HCT116 (cell line): Measurements from ENCODE around the gene PIK3IP1. TPM values are rescaled to one million over a fixed set of nuclear protein-coding genes. Genes with fewer than 3 reads are reported as not detected.
A peak's percentile ranks its signal among the peaks of the same experiment; 100 is the strongest.

Source experiments
- ATAC-seq: fragments of 200-7000 bp; cut with Tn5 transposase; 2 replicates; pipeline ENCODE4 v1.9.1; 2020; ENCODE audit warnings: mild to moderate bottlenecking, moderate library complexity
- BruUV-seq: library from RNA; stranded (reverse); fragments of 400-500 nt; replicated peaks from 2 replicates; lab custom pipeline; 2021; lab: Mats Ljungman, UMichigan
- CTCF ChIA-PET: fragments of 300-600 bp; sonication (Branson Sonifier 250); formaldehyde crosslinking; loops from one replicate; lab custom pipeline; 2021; ENCODE audit warnings: antibody characterized with exemption; lab: Charles Lee
- POLR2A ChIA-PET: fragments of 300-600, 350-600 bp; sonication (Branson Sonifier 250); formaldehyde crosslinking; loops from one replicate; lab custom pipeline; 2021; ENCODE audit warnings: antibody characterized with exemption; lab: Charles Lee
- RAD21 ChIA-PET, 2 experiments: fragments of 300-600 bp; sonication (Branson Sonifier 250); formaldehyde crosslinking; loops; one replicate each; lab custom pipeline; 2023; ENCODE audit warnings: low total read pairs in 2 of 2; ENCODE audit not compliant: uncharacterized antibody in 2 of 2, unreplicated experiment in 2 of 2, low non-redundant PET in 1 of 2; lab: Charles Lee
- DNase-seq: peaks from one replicate; pipeline ENCODE4 v3.0.0-alpha.2; 2010; ENCODE audit warnings: low read depth, low spot score
- H2AFZ ChIP-seq: fragments of 200-600 bp; shearing (Covaris generic), sonication (generic); 2 replicates; pipeline ENCODE4 v1.6.1; 2017; ENCODE audit warnings: low read depth, mixed run types, mixed read lengths, antibody characterized with exemption, low read length; ENCODE audit not compliant: poor library complexity, severe bottlenecking
- H3K27ac ChIP-seq: 2 replicates; pipeline ENCODE4 v1.5.1; 2012; ENCODE audit warnings: low read depth, low read length
- H3K27me3 ChIP-seq: fragments of 200-600 bp; sonication (generic); 2 replicates; pipeline ENCODE4 v1.6.1; 2016; ENCODE audit warnings: mixed run types, low read length, mixed read lengths; ENCODE audit not compliant: insufficient read depth
- H3K36me3 ChIP-seq, 2 experiments: fragments of 200-500 bp in 1 of 2; fragments of 200-600 bp in 1 of 2; sonication (Bioruptor generic) in 1 of 2; sonication (generic) in 1 of 2; 2 replicates each; pipeline versions ENCODE4 v1.5.1 to v1.6.1; 2014 to 2016; ENCODE audit warnings: low read length in 2 of 2, inconsistent platforms in 1 of 2, mixed read lengths in 1 of 2, mixed run types in 1 of 2; ENCODE audit not compliant: insufficient read depth in 2 of 2, control insufficient read depth in 1 of 2
- H3K4me1 ChIP-seq, 2 experiments: fragments of 200-600 bp in 1 of 2; sonication (generic) in 1 of 2; 2 replicates each; pipeline versions ENCODE4 v1.5.1 to v1.6.1; 2012 to 2017; ENCODE audit warnings: low read length in 2 of 2, inconsistent platforms in 1 of 2, mild to moderate bottlenecking in 1 of 2, mixed read lengths in 1 of 2, mixed run types in 1 of 2, moderate library complexity in 1 of 2; ENCODE audit not compliant: insufficient read depth in 2 of 2, control insufficient read depth in 1 of 2
- H3K4me2 ChIP-seq: fragments of 200-600 bp; sonication (generic); 2 replicates; pipeline ENCODE4 v1.6.1; 2017; ENCODE audit warnings: mixed run types, low read length, mixed read lengths
- H3K4me3 ChIP-seq, 2 experiments: fragments of 200-600 bp in 1 of 2; sonication (generic) in 1 of 2; replicated peaks in 1 of 2; 2 replicates each; pipeline ENCODE4 v1.5.1; 2011 to 2016; ENCODE audit warnings: low read length in 2 of 2, control low read depth in 1 of 2, low read depth in 1 of 2, mild to moderate bottlenecking in 1 of 2, mixed read lengths in 1 of 2, mixed run types in 1 of 2
- H3K79me2 ChIP-seq: fragments of 200-600 bp; sonication (generic); 2 replicates; pipeline ENCODE4 v1.6.1; 2017; ENCODE audit warnings: mild to moderate bottlenecking, mixed run types, low read length, moderate library complexity, mixed read lengths; ENCODE audit not compliant: insufficient read depth
- H3K9ac ChIP-seq: fragments of 200-600 bp; sonication (generic); 2 replicates; pipeline ENCODE4 v1.6.1; 2016; ENCODE audit warnings: low read length, mixed read lengths
- H3K9me2 ChIP-seq: fragments of 200-600 bp; sonication (generic), shearing (Covaris generic); 2 replicates; pipeline ENCODE4 v1.6.1; 2017; ENCODE audit warnings: mixed run types, mild to moderate bottlenecking, moderate library complexity; ENCODE audit not compliant: insufficient read depth
- H3K9me3 ChIP-seq, 2 experiments: fragments of 200-500 bp in 1 of 2; fragments of 200-600 bp in 1 of 2; sonication (Bioruptor generic) in 1 of 2; sonication (generic) in 1 of 2; 2 replicates each; pipeline ENCODE4 v1.6.1; 2014 to 2017; ENCODE audit warnings: low read length in 2 of 2, mixed read lengths in 2 of 2, inconsistent platforms in 1 of 2, low read depth in 1 of 2, mild to moderate bottlenecking in 1 of 2, mixed run types in 1 of 2, moderate library complexity in 1 of 2; ENCODE audit not compliant: control insufficient read depth in 1 of 2, insufficient read depth in 1 of 2
- H4K20me1 ChIP-seq: fragments of 200-600 bp; sonication (generic), shearing (Covaris generic); 2 replicates; pipeline ENCODE4 v1.6.1; 2017; ENCODE audit warnings: mixed run types, mild to moderate bottlenecking, moderate library complexity; ENCODE audit not compliant: insufficient read depth
- EGR1 ChIP-seq: IDR thresholded peaks from 2 replicates; pipeline ENCODE4 v1.6.1; 2012; ENCODE audit warnings: low read depth
- FOSL1 ChIP-seq: IDR thresholded peaks from 2 replicates; pipeline ENCODE4 v1.6.1; 2012; ENCODE audit warnings: low read depth
- JUND ChIP-seq: IDR thresholded peaks from 2 replicates; pipeline ENCODE4 v1.6.1; 2012
- POLR2A ChIP-seq: IDR thresholded peaks from 2 replicates; pipeline ENCODE4 v1.7.0; 2011; ENCODE audit warnings: borderline replicate concordance; ENCODE audit not compliant: insufficient read depth, insufficient read length; ENCODE audit errors: extremely low read depth
- intact Hi-C: fragments of 100-400 bp; cut with micrococcal nuclease; formaldehyde crosslinking; loops from 2 replicates; pipeline ENCODE4 v1.10.0; 2022
- total RNA-seq: library from RNA; stranded (reverse); gene quantifications from one replicate; pipeline ENCODE4 v1.2.1, GENCODE V29; 2021; ENCODE audit not compliant: unreplicated experiment
- TF ChIP-seq, protein P1 (sequence below): IDR thresholded peaks from 2 replicates; pipeline ENCODE4 v1.6.1; 2012; ENCODE audit warnings: low read depth
- TF ChIP-seq, protein P2 (sequence below): IDR thresholded peaks from 2 replicates; pipeline ENCODE4 v1.6.1; 2012

Gene PIK3IP1
- total RNA-seq, 1 experiment from 2014 or later = 1.6 TPM

DNA sequence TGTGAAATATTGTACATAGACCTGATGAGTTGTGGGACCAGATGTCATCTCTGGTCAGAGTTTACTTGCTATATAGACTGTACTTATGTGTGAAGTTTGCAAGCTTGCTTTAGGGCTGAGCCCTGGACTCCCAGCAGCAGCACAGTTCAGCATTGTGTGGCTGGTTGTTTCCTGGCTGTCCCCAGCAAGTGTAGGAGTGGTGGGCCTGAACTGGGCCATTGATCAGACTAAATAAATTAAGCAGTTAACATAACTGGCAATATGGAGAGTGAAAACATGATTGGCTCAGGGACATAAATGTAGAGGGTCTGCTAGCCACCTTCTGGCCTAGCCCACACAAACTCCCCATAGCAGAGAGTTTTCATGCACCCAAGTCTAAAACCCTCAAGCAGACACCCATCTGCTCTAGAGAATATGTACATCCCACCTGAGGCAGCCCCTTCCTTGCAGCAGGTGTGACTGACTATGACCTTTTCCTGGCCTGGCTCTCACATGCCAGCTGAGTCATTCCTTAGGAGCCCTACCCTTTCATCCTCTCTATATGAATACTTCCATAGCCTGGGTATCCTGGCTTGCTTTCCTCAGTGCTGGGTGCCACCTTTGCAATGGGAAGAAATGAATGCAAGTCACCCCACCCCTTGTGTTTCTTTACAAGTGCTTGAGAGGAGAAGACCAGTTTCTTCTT is 12.3 kb downstream of the PIK3IP1 start:
- H3K36me3 ChIP-seq = peaks cover 5 to 6% of the 10 kb centered on the region in 2 experiments; a peak in 3 of 4 replicates
- H3K79me2 ChIP-seq = no peaks in the 10 kb centered on the region
- no peak overlapping the region for H2AFZ ChIP-seq
- H3K4me1 ChIP-seq = peaks cover 5 to 12% of the 10 kb centered on the region in 2 experiments; a peak in 3 of 4 replicates
- ChIA-PET CTCF (no interaction called here), RAD21 (no interaction called here)
- 0 out of 2 replicates have a peak, but pooled peaks have one; percentile 46 for ATAC-seq
- H3K9ac ChIP-seq = no peak overlapping the region
- H3K27me3 ChIP-seq = no peaks in the 10 kb centered on the region
- no peaks in the 10 kb centered on the region for H3K9me2 ChIP-seq
- no peak for DNase-seq
- H3K27ac ChIP-seq = no peak overlapping the region
- TF ChIP-seq EGR1 (no peak), JUND (no peak), POLR2A (no peak), FOSL1 (no peak)
- TF ChIP-seq, protein P1, sequence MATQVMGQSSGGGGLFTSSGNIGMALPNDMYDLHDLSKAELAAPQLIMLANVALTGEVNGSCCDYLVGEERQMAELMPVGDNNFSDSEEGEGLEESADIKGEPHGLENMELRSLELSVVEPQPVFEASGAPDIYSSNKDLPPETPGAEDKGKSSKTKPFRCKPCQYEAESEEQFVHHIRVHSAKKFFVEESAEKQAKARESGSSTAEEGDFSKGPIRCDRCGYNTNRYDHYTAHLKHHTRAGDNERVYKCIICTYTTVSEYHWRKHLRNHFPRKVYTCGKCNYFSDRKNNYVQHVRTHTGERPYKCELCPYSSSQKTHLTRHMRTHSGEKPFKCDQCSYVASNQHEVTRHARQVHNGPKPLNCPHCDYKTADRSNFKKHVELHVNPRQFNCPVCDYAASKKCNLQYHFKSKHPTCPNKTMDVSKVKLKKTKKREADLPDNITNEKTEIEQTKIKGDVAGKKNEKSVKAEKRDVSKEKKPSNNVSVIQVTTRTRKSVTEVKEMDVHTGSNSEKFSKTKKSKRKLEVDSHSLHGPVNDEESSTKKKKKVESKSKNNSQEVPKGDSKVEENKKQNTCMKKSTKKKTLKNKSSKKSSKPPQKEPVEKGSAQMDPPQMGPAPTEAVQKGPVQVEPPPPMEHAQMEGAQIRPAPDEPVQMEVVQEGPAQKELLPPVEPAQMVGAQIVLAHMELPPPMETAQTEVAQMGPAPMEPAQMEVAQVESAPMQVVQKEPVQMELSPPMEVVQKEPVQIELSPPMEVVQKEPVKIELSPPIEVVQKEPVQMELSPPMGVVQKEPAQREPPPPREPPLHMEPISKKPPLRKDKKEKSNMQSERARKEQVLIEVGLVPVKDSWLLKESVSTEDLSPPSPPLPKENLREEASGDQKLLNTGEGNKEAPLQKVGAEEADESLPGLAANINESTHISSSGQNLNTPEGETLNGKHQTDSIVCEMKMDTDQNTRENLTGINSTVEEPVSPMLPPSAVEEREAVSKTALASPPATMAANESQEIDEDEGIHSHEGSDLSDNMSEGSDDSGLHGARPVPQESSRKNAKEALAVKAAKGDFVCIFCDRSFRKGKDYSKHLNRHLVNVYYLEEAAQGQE = no peak
- TF ChIP-seq, protein P2, sequence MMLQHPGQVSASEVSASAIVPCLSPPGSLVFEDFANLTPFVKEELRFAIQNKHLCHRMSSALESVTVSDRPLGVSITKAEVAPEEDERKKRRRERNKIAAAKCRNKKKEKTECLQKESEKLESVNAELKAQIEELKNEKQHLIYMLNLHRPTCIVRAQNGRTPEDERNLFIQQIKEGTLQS = no peak
- TF ChIP-seq, all 23 proteins: peak for 0
- Histone ChIP-seq H4K20me1 (no peaks in the 10 kb centered on the region), H3K4me3 (no peak overlapping the region), H3K4me2 (peak overlapping the region; percentile 48), H3K9me3 (no peaks in the 10 kb centered on the region)
- BruUV-seq = no TSS peak
- POLR2A ChIA-PET = interaction anchor here (0.6 kb wide), 1 partner anchor 9 kb away, joined by 7 read pairs; no protein-coding TSS in a partner anchor
- intact Hi-C loops = no loop called here
